Activated CD4-positive, alpha-beta T cell treated with anti-CD3 and anti-CD28 coated beads, Interleukin-2, amount 10 ng/mL, durations not matched to agents 7 days and 5 days (primary cell): ENCODE results near the gene EXOG. TPM values are rescaled to one million over a fixed set of nuclear protein-coding genes. Genes with fewer than 3 reads are reported as not detected.

Experiments used
- CTCF ChIA-PET: fragments of 350-600 bp; sonication (Branson Sonifier 250); formaldehyde crosslinking; loops from one replicate; lab custom pipeline; 2021; ENCODE audit warnings: antibody characterized with exemption; lab: Charles Lee
- POLR2A ChIA-PET: fragments of 350-600 bp; sonication (Branson Sonifier 250); formaldehyde crosslinking; loops from one replicate; lab custom pipeline; 2021; ENCODE audit warnings: antibody characterized with exemption; lab: Charles Lee
- DNase-seq: peaks from one replicate; pipeline ENCODE4 v3.0.0-alpha.2; 2020
- H3K27ac Mint-ChIP-seq: one replicate; pipeline ENCODE4 v1.8.0; 2021; ENCODE audit warnings: mild to moderate bottlenecking, moderate library complexity, mixed read lengths
- H3K27me3 Mint-ChIP-seq: one replicate; pipeline ENCODE4 v1.8.0; 2021; ENCODE audit warnings: mixed read lengths
- H3K36me3 Mint-ChIP-seq: one replicate; pipeline ENCODE4 v1.8.0; 2021; ENCODE audit warnings: low read depth, mixed read lengths
- H3K4me1 Mint-ChIP-seq: one replicate; pipeline ENCODE4 v1.8.0; 2021; ENCODE audit warnings: mixed read lengths
- H3K4me3 Mint-ChIP-seq: one replicate; pipeline ENCODE4 v1.8.0; 2021; ENCODE audit warnings: mild to moderate bottlenecking, moderate library complexity, mixed read lengths
- H3K9me3 Mint-ChIP-seq: one replicate; pipeline ENCODE4 v1.8.0; 2021; ENCODE audit warnings: mixed read lengths
- total RNA-seq, 2 experiments: library from RNA; stranded (reverse); gene quantifications; one replicate each; pipeline ENCODE4 v1.2.3, GENCODE V29; 2021

EXOG gene
- total RNA-seq, 2 experiments from 2014 or later, result 25.5 to 28.1 TPM

DNA sequence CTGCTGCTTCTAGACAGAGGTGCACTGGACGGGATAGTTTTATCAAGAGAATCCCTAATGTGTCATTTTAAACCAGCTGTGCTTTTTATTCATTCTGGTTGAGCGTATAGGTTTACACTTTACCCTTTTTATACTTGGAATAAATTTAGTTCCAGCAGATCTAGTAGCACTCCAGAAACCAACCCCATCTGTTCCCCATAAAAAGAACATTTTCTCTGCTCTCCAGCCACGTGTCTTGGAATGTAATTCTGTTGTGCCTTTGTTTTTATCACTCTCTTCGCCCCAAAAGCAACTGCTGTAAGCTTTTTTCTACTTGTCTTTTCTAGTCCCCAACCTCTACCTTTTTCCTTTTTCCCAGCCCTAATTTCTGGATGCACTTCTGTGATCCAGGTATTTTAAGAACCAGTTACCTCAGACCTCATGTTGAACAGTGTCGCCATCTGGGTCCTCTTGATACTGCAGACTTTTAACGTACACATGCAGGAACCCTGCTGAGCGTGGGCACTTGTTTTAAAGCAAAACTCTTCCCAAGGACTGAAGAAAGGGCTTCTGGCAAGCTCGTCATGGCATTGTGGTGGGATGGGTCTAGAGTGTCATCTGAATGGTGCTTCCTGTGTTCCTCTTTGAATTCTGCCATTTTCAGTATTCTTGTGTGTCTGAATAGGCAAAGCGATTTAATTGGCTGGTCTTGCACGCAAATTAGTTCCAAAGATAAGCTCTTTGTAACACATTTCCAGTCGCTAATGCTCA is 5.7 kb upstream of the EXOG start:
- Mint-ChIP-seq H3K4me1 (no peaks in the 10 kb centered on the region), H3K4me3 (no peak overlapping the region), H3K36me3 (no peaks in the 10 kb centered on the region), H3K27me3 (no peaks in the 10 kb centered on the region), H3K27ac (no peak overlapping the region), H3K9me3 (no peaks in the 10 kb centered on the region)
- ChIA-PET CTCF (interaction anchor here (0.5 to 2.5 kb wide), 4 partner anchors 10 to 145 kb away, joined by 3 to 13 read pairs (median 3); no protein-coding TSS in a partner anchor), POLR2A (no interaction called here)
- no peak for DNase-seq

DNA sequence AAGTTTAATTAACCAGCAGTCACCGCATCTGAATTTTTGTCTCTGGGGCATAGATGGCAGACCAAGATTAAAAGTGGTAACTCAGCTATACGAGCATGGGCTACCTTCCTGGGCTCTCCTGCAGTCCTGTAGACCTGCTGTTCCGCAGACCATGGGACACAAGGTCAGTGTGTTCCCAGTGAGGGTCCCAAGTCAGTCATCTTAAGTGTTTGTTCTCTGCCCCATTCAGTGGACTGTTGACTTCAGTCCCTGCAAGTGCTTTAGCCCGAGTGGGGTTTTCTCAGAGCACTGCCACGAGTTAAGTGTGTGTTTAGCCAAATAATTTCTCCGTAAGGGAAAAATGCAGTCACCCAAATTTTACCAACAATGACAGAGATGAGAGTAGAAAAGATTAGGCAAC is 4.9 kb upstream of the EXOG start:
- H3K27ac Mint-ChIP-seq, result no peak overlapping the region

GRCh38 chr3:38493031-38493430 is 3.1 kb upstream of the EXOG start:
- no peak overlapping the region for H3K4me3 Mint-ChIP-seq
- H3K27me3 Mint-ChIP-seq, result no peaks in the 10 kb centered on the region
- no peak for DNase-seq
- H3K36me3 Mint-ChIP-seq, result peaks cover 2% of the 10 kb centered on the region
- H3K27ac Mint-ChIP-seq, result no peak overlapping the region
- H3K9me3 Mint-ChIP-seq, result no peaks in the 10 kb centered on the region
- ChIA-PET POLR2A (no interaction called here), CTCF (interaction anchor here (0.7 to 2.0 kb wide), 5 partner anchors 13 to 158 kb away, joined by 3 to 5 read pairs (median 3); partner anchors contain the start of gene XYLB)
- peaks cover 10% of the 10 kb centered on the region for H3K4me1 Mint-ChIP-seq

More for the DNA sequence above, 4.9 kb upstream of the EXOG start:
- CTCF ChIA-PET, result interaction anchor here (2.5 kb wide), 1 partner anchor 11 kb away, joined by 13 read pairs; no protein-coding TSS in a partner anchor
- no peak for DNase-seq
- H3K9me3 Mint-ChIP-seq, result no peaks in the 10 kb centered on the region
- no peak overlapping the region for H3K4me3 Mint-ChIP-seq
- POLR2A ChIA-PET, result interaction anchor here (0.5 kb wide), 1 partner anchor 10 kb away, joined by 4 read pairs; no protein-coding TSS in a partner anchor
- no peaks in the 10 kb centered on the region for H3K27me3 Mint-ChIP-seq
- no peaks in the 10 kb centered on the region for H3K36me3 Mint-ChIP-seq
- H3K4me1 Mint-ChIP-seq, result no peaks in the 10 kb centered on the region

- peaks cover 21% of the 10 kb centered on the region for H3K4me1 Mint-ChIP-seq
- H3K27me3 Mint-ChIP-seq, result no peaks in the 10 kb centered on the region
- ChIA-PET POLR2A (interaction anchor here (0.6 kb wide), 1 partner anchor 213 kb away, joined by 4 read pairs; no protein-coding TSS in a partner anchor), CTCF (interaction anchor here (0.7 to 2.1 kb wide), 10 partner anchors 11 to 938 kb away, joined by 3 to 10 read pairs (median 6); partner anchors contain the start of gene XYLB)
- peak overlapping the region; percentile 93 for H3K27ac Mint-ChIP-seq
- peak overlapping the region; percentile 98 for H3K4me3 Mint-ChIP-seq
- H3K36me3 Mint-ChIP-seq, result peaks cover 24% of the 10 kb centered on the region
- H3K9me3 Mint-ChIP-seq, result no peaks in the 10 kb centered on the region
- DNase-seq, result no peak
Measured at GRCh38 chr3:38497031-38497430, 891 bp downstream of the EXOG start.

DNA sequence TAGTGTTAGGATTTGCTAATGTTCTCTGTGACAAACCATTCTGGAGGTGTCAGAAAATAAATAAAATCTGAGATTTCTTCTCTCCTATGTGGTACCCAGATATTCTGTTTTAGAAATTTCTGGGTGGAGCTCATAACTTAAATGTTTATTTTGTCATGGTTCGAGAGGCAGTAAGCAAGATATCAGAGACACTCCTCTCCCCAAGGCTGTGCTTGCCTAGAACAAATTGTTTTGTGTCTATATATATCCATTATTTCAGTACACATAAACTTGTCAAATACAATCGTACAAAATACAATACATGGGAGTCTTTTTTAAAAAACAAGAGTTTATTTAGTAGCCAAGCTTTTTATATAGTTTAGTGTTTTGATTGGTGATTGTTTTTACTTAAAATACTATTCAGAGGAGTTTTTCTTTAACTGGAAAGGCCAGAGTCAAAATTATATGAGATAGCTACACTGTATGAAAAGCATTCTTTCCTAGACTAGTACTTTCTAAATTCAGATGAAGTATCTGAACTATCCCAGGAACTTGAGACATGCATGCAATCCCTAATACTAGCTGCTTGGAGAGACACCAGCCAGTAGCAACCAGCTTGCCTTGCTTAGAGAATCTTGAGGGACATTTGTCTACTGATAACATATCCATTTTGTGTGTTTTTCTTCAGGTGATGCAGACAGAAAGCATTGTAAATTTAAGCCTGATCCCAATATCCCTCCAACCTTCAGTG is 4.7 kb downstream of the EXOG start:
- peaks cover 21% of the 10 kb centered on the region for H3K4me1 Mint-ChIP-seq
- H3K9me3 Mint-ChIP-seq, result no peaks in the 10 kb centered on the region
- no peaks in the 10 kb centered on the region for H3K27me3 Mint-ChIP-seq
- no peak overlapping the region for H3K27ac Mint-ChIP-seq
- ChIA-PET POLR2A (no interaction called here), CTCF (interaction anchor here (0.9 to 1.1 kb wide), 2 partner anchors 9 to 11 kb away, joined by 3 to 4 read pairs; no protein-coding TSS in a partner anchor)
- peaks cover 37% of the 10 kb centered on the region for H3K36me3 Mint-ChIP-seq
- DNase-seq, result no peak
- H3K4me3 Mint-ChIP-seq, result no peak overlapping the region

GRCh38 chr3:38507120-38507519 is 11.0 kb downstream of the EXOG start:
- no peaks in the 10 kb centered on the region for H3K4me1 Mint-ChIP-seq
- H3K36me3 Mint-ChIP-seq, result peaks cover 37% of the 10 kb centered on the region
- POLR2A ChIA-PET, result no interaction called here
- DNase-seq, result no peak
- CTCF ChIA-PET, result interaction anchor here (1.3 kb wide), 1 partner anchor 13 kb away, joined by 4 read pairs; no protein-coding TSS in a partner anchor
- H3K4me3 Mint-ChIP-seq, result no peak overlapping the region
- H3K27ac Mint-ChIP-seq, result no peak overlapping the region
- H3K27me3 Mint-ChIP-seq, result no peaks in the 10 kb centered on the region
- no peaks in the 10 kb centered on the region for H3K9me3 Mint-ChIP-seq

GRCh38 chr3:38509732-38510131 is 13.6 kb downstream of the EXOG start:
- H3K27ac Mint-ChIP-seq, result no peak overlapping the region

GRCh38 chr3:38510631-38511030 is 14.5 kb downstream of the EXOG start:
- no peaks in the 10 kb centered on the region for H3K4me1 Mint-ChIP-seq
- H3K27ac Mint-ChIP-seq, result no peak overlapping the region
- no peak for DNase-seq
- H3K9me3 Mint-ChIP-seq, result no peaks in the 10 kb centered on the region
- POLR2A ChIA-PET, result no interaction called here
- no peak overlapping the region for H3K4me3 Mint-ChIP-seq
- CTCF ChIA-PET, result interaction anchor here (1.4 kb wide), 1 partner anchor 136 kb away, joined by 3 read pairs; no protein-coding TSS in a partner anchor
- peaks cover 35% of the 10 kb centered on the region for H3K36me3 Mint-ChIP-seq
- H3K27me3 Mint-ChIP-seq, result no peaks in the 10 kb centered on the region

More at GRCh38 chr3:38509732-38510131, 13.6 kb downstream of the EXOG start:
- H3K4me1 Mint-ChIP-seq, result no peaks in the 10 kb centered on the region
- no peak for DNase-seq
- ChIA-PET POLR2A (no interaction called here), CTCF (interaction anchor here (0.8 to 1.4 kb wide), 3 partner anchors 9 to 137 kb away, joined by 3 to 4 read pairs (median 4); no protein-coding TSS in a partner anchor)
- H3K4me3 Mint-ChIP-seq, result no peak overlapping the region
- H3K9me3 Mint-ChIP-seq, result no peaks in the 10 kb centered on the region
- no peaks in the 10 kb centered on the region for H3K27me3 Mint-ChIP-seq
- peaks cover 36% of the 10 kb centered on the region for H3K36me3 Mint-ChIP-seq

GRCh38 chr3:38511546-38511945 is 15.4 kb downstream of the EXOG start:
- POLR2A ChIA-PET, result no interaction called here
- H3K27ac Mint-ChIP-seq, result no peak overlapping the region
- H3K4me1 Mint-ChIP-seq, result no peaks in the 10 kb centered on the region

DNA sequence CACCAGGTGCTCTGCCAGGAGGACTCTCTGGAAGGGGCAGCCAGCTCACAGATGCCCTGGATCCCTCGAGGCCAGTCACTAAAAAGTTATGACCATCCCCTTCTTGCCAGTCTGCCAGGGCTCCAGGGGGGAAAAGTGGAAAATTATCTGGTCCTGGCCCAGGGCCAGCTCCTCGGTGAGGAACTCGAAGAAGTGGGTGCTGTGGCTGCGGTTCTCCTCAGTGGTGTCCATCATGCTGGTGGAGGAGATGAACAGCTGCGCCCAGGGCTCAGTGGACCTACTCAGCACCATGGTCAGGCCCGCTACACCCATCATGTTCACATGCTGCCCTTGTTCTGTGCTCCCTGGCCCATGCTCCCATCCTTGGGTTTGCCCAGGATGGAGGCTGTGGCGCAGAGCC is 19.2 kb downstream of the EXOG start:
- Mint-ChIP-seq H3K4me1 (peaks cover 23% of the 10 kb centered on the region), H3K27ac (no peak overlapping the region), H3K9me3 (no peaks in the 10 kb centered on the region), H3K4me3 (no peak overlapping the region), H3K27me3 (no peaks in the 10 kb centered on the region), H3K36me3 (peaks cover 33% of the 10 kb centered on the region)
- POLR2A ChIA-PET, result no interaction called here
- CTCF ChIA-PET, result no interaction called here
- DNase-seq, result no peak

More at GRCh38 chr3:38511546-38511945, 15.4 kb downstream of the EXOG start:
- H3K27me3 Mint-ChIP-seq, result no peaks in the 10 kb centered on the region
- H3K4me3 Mint-ChIP-seq, result no peak overlapping the region
- no peaks in the 10 kb centered on the region for H3K9me3 Mint-ChIP-seq
- DNase-seq, result no peak
- peaks cover 32% of the 10 kb centered on the region for H3K36me3 Mint-ChIP-seq
- CTCF ChIA-PET, result no interaction called here

DNA sequence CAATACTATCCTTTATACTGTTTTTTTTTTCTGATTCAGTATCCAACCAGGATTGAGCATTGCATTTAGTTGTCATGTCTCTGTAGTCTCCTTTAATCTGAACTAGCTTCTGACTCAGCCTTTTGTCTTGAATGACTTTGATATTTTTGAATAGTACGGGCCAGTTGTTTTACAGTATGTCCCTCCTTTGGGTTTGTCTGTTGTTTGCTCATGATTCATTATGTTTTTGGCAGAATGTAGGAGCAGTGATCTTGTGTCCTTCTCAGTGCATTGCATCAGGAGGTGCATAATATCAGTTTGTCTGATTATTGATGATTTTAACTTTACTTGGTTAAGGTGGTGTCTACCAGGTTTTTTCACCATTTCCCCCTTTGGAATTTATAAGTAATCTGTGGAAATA is 20.5 kb downstream of the EXOG start:
- POLR2A ChIA-PET, result no interaction called here
- H3K4me3 Mint-ChIP-seq, result no peak overlapping the region
- no peaks in the 10 kb centered on the region for H3K9me3 Mint-ChIP-seq
- no peaks in the 10 kb centered on the region for H3K27me3 Mint-ChIP-seq
- peaks cover 35% of the 10 kb centered on the region for H3K4me1 Mint-ChIP-seq
- CTCF ChIA-PET, result interaction anchor here (1.1 kb wide), 1 partner anchor 544 kb away, joined by 3 read pairs; no protein-coding TSS in a partner anchor
- peaks cover 33% of the 10 kb centered on the region for H3K36me3 Mint-ChIP-seq
- no peak overlapping the region for H3K27ac Mint-ChIP-seq
- DNase-seq, result no peak

DNA sequence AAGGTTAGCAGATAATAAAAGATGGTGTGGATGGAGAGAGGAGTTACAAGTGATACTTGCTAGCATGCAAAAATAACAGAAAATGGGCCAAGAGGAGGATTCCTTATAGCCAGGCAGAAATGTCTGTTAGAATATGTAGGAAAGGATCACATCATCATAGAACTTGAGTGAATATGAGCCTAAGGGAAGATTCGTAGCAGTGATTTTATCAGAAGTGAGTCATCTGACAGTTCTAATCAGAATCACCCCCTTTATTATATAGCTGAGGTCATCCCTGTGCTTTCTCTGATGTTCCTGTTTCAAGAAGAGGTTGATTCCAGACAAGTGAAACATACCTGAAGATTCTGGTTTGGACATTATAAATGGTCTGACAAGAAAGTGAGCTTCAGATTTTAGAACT is 22.9 kb downstream of the EXOG start:
- DNase-seq, result no peak
- Mint-ChIP-seq H3K4me3 (no peak overlapping the region), H3K9me3 (no peaks in the 10 kb centered on the region), H3K36me3 (peaks cover 35% of the 10 kb centered on the region), H3K27ac (peak overlapping the region; percentile 85), H3K4me1 (peaks cover 35% of the 10 kb centered on the region), H3K27me3 (no peaks in the 10 kb centered on the region)
- ChIA-PET CTCF (interaction anchor here (0.9 to 2.9 kb wide), 4 partner anchors 15 to 172 kb away, joined by 3 to 10 read pairs (median 3); partner anchors contain the start of genes EXOG and XYLB), POLR2A (no interaction called here)
